KMS-11 (cell line): ENCODE measurements around the gene EML4.

ENCODE experiments used
- H2AFZ ChIP-seq: fragments of 200-600 bp; sonication (generic); 2 replicates; pipeline ENCODE4 v1.6.1; 2016; ENCODE audit warnings: antibody characterized with exemption, mixed run types, low read depth
- H3K27ac ChIP-seq: fragments of 200-600 bp; sonication (generic); 2 replicates; pipeline ENCODE4 v1.6.1; 2016; ENCODE audit warnings: mild to moderate bottlenecking, mixed run types
- H3K27me3 ChIP-seq: fragments of 200-600 bp; sonication (generic); 2 replicates; pipeline ENCODE4 v1.6.1; 2017; ENCODE audit warnings: mild to moderate bottlenecking, low read depth, mixed run types, moderate library complexity; ENCODE audit not compliant: insufficient read depth
- H3K36me3 ChIP-seq: fragments of 200-600 bp; sonication (generic); 2 replicates; pipeline ENCODE4 v1.6.1; 2017; ENCODE audit warnings: mild to moderate bottlenecking, mixed run types; ENCODE audit not compliant: insufficient read depth
- H3K4me1 ChIP-seq: fragments of 200-600 bp; sonication (generic); 2 replicates; pipeline ENCODE4 v1.6.1; 2016; ENCODE audit warnings: mild to moderate bottlenecking, low read depth, mixed run types; ENCODE audit not compliant: poor library complexity, severe bottlenecking
- H3K4me2 ChIP-seq: fragments of 200-600 bp; sonication (generic); 2 replicates; pipeline ENCODE4 v1.7.0; 2016; ENCODE audit warnings: mild to moderate bottlenecking, mixed run types
- H3K4me3 ChIP-seq: fragments of 200-600 bp; sonication (generic); IDR thresholded peaks from 2 replicates; pipeline ENCODE4 v1.6.1; 2017; ENCODE audit warnings: low read depth, low read length, mixed read lengths; ENCODE audit not compliant: insufficient read depth
- H3K79me2 ChIP-seq: fragments of 200-600 bp; sonication (generic); 2 replicates; pipeline ENCODE4 v1.6.1; 2016; ENCODE audit warnings: low read depth, mixed run types; ENCODE audit not compliant: insufficient read depth
- H3K9ac ChIP-seq: fragments of 200-600 bp; sonication (generic); 2 replicates; pipeline ENCODE4 v1.6.1; 2016; ENCODE audit warnings: mild to moderate bottlenecking, mixed run types
- H4K20me1 ChIP-seq: fragments of 200-600 bp; sonication (generic); 2 replicates; pipeline ENCODE4 v1.6.1; 2016; ENCODE audit warnings: mild to moderate bottlenecking, mixed run types; ENCODE audit not compliant: insufficient read depth
- CTCF ChIP-seq: fragments of 200-600 bp; sonication (generic); conservative IDR thresholded peaks from 2 replicates; pipeline ENCODE4 v1.6.1; 2017; ENCODE audit warnings: low read depth, mild to moderate bottlenecking, antibody characterized with exemption, low read length, moderate library complexity, mixed read lengths

Gene EML4

GRCh38 chr2:42186945-42187632 lies 17.9 kb downstream of the EML4 start:
- no peak overlapping the region for H3K9ac ChIP-seq
- H3K36me3 ChIP-seq, result no peaks in the 10 kb centered on the region
- H2AFZ ChIP-seq, result no peak overlapping the region
- peaks cover 78% of the 10 kb centered on the region for H3K4me1 ChIP-seq
- no peak overlapping the region for H3K4me2 ChIP-seq
- H3K27me3 ChIP-seq, result no peaks in the 10 kb centered on the region
- no peak for TF ChIP-seq CTCF
- H4K20me1 ChIP-seq, result 0 out of 2 replicates have a peak, but pooled peaks cover 23% of the 10 kb centered on the region
- peaks cover 92% of the 10 kb centered on the region for H3K79me2 ChIP-seq
- H3K4me3 ChIP-seq, result no peak overlapping the region
- no peak overlapping the region for H3K27ac ChIP-seq

- Histone ChIP-seq H3K79me2 (peaks cover 92% of the 10 kb centered on the region), H3K27ac (no peak overlapping the region), H3K27me3 (no peaks in the 10 kb centered on the region), H3K9ac (no peak overlapping the region), H4K20me1 (0 out of 2 replicates have a peak, but pooled peaks cover 23% of the 10 kb centered on the region), H2AFZ (no peak overlapping the region), H3K4me3 (no peak overlapping the region), H3K36me3 (no peaks in the 10 kb centered on the region), H3K4me2 (no peak overlapping the region), H3K4me1 (peaks cover 79% of the 10 kb centered on the region)
- TF ChIP-seq CTCF, result no peak
Observed at GRCh38 chr2:42187886-42188285, 18.7 kb downstream of the EML4 start.

- Histone ChIP-seq H3K79me2 (peaks cover 95% of the 10 kb centered on the region), H2AFZ (no peak overlapping the region), H4K20me1 (peaks cover 29% of the 10 kb centered on the region; the same call in 1 of the 2 replicates), H3K4me2 (no peak overlapping the region), H3K9ac (no peak overlapping the region), H3K36me3 (no peaks in the 10 kb centered on the region), H3K27ac (no peak overlapping the region), H3K27me3 (no peaks in the 10 kb centered on the region), H3K4me3 (no peak overlapping the region), H3K4me1 (peaks cover 79% of the 10 kb centered on the region)
- no peak for TF ChIP-seq CTCF
Observed at GRCh38 chr2:42189235-42189566, 20.0 kb downstream of the EML4 start.

GRCh38 chr2:42190191-42190590 lies 21.0 kb downstream of the EML4 start:
- no peaks in the 10 kb centered on the region for H3K36me3 ChIP-seq
- no peak overlapping the region for H3K4me3 ChIP-seq
- no peak overlapping the region for H2AFZ ChIP-seq
- peaks cover 29% of the 10 kb centered on the region; the same call in 1 of the 2 replicates for H4K20me1 ChIP-seq
- peaks cover 79% of the 10 kb centered on the region for H3K4me1 ChIP-seq
- no peak for TF ChIP-seq CTCF
- H3K4me2 ChIP-seq, result no peak overlapping the region
- H3K79me2 ChIP-seq, result peaks cover 96% of the 10 kb centered on the region
- H3K27me3 ChIP-seq, result no peaks in the 10 kb centered on the region
- H3K9ac ChIP-seq, result no peak overlapping the region
- H3K27ac ChIP-seq, result no peak overlapping the region
